ENCODE results near the gene WAPL. TPM values are rescaled to one million over a fixed set of nuclear protein-coding genes. Genes with fewer than 3 reads are reported as not detected.
A peak's percentile ranks its signal among the peaks of the same experiment; 100 is the strongest.

Gene WAPL
- total and polyA plus RNA-seq, 10 of the 15 experiments (the other 5 are each of a cell fraction or from before 2014, with no cell fraction given) = 15.7 to 45.8 (median 29.0) TPM

DNA sequence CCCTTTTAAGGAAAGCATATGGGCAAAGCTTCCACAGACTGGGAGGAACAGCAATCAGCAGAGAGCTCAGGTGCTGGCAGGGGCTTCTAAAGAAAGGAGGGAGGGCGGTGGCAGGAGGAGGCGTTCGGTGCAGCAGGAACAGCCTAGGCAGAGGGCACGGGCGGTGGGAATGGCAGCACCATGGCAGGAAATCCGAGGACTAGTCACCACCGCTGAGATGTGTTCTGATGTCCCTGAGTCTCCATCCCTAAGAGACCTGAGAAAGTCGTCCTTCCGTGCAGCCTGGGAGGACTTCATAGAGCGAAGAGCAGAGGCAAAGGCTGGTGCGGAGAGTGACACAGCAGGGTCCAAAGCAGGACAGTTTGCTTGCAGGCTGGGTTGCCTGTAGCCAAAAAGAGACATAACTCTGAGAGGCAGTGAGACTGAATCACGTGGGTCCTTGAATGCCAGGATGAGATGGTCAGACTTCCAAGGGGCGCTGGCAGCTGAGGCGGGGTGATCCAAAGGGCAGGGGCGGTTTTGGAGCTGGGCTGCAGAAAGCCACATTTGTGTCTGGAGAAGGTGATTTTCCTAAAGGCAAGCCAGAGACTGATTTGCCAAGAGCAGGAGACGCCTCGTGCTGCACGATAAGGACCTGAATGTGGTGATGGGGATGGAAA lies 119.2 kb downstream of the WAPL start:
- peaks cover 14% of the 10 kb centered on the region for H3K79me2 ChIP-seq (ENCODE audit: control insufficient read depth, insufficient read depth, low read length)
- CTCF ChIA-PET = interaction anchor here (0.9 to 5.7 kb wide), 7 partner anchors 10 to 182 kb away, joined by 3 to 77 read pairs (median 15); no protein-coding TSS in a partner anchor
- no peak overlapping the region for H2AFZ ChIP-seq (ENCODE audit: control insufficient read depth, low read depth, low read length)
- WGBS (ENCODE audit: insufficient coverage, insufficient replicate concordance, low lambda C conversion rate, missing lambda C conversion rate) = 73% methylated on average over 18 of the region's 18 CpGs
- no peak overlapping the region for H3K27ac ChIP-seq (ENCODE audit: control insufficient read depth, insufficient read depth)
- no peaks in the 10 kb centered on the region for H3K27me3 ChIP-seq (replicated peaks in 1 of 2; ENCODE audit: control insufficient read depth in 2 of 2, insufficient read depth in 2 of 2, low read length in 1 of 2)
- FAIRE-seq (no peak), DNase-seq (ENCODE audit: low read depth, low spot score) (no peak), ATAC-seq (no peak)
- intact Hi-C loops (cut with micrococcal nuclease; ENCODE audit: unreplicated experiment) (no loop called here), in situ Hi-C loops (cut with MboI) (no loop called here)
- TF ChIP-seq PRDM15 (CRISPR knock-in tag; IDR thresholded peaks at IDR 0.05) (no peak), POLR2AphosphoS5 (IDR thresholded peaks at IDR 0.05; ENCODE audit: low read length) (peak; percentile 50; the same call in 1 of the 2 replicates)
- peak overlapping the region; percentile 75 for H3K4me3 ChIP-seq
- H3K4me1 ChIP-seq (ENCODE audit: control insufficient read depth, insufficient read depth, low read length) = peaks cover 10% of the 10 kb centered on the region
- H4K20me1 ChIP-seq (ENCODE audit: control insufficient read depth, insufficient read depth) = no peaks in the 10 kb centered on the region
- no TSS peak for BruUV-seq (replicated peaks)
- H3K4me2 ChIP-seq (ENCODE audit: control insufficient read depth, insufficient read depth) = 0 out of 2 replicates have a peak overlapping the region, but pooled peaks have one; percentile 29
- H3K36me3 ChIP-seq (ENCODE audit: control insufficient read depth in 2 of 2, insufficient read depth in 2 of 2, low read length in 1 of 2) = no peaks in the 10 kb centered on the region
- POLR2A ChIA-PET = interaction anchor here (0.7 to 5.7 kb wide), 6 partner anchors 10 to 241 kb away, joined by 3 to 110 read pairs (median 3); partner anchors contain the start of gene WAPL
- H3K9me3 ChIP-seq (replicated peaks; ENCODE audit: control insufficient read depth, insufficient read depth, low read length) = no peaks in the 10 kb centered on the region
- SMC1A ChIA-PET (ENCODE audit: uncharacterized antibody, unreplicated experiment) = interaction anchor here (0.8 to 9.9 kb wide), 7 partner anchors 10 to 185 kb away, joined by 3 to 129 read pairs (median 6); no protein-coding TSS in a partner anchor
- RAD21 ChIA-PET (ENCODE audit: unreplicated experiment) = interaction anchor here (1.2 to 5.6 kb wide), 6 partner anchors 11 to 182 kb away, joined by 4 to 155 read pairs (median 36); partner anchors contain the start of gene WAPL
- H3K9ac ChIP-seq (ENCODE audit: control insufficient read depth, insufficient read depth, low read length) = no peak overlapping the region
